A673 (cell line): ENCODE results near the gene ACKR2.

Source experiments
- EZH2 ChIP-seq: fragments of 200-600 bp; sonication (generic); IDR thresholded peaks from 2 replicates; pipeline ENCODE4 v1.6.1; 2017; ENCODE audit warnings: borderline replicate concordance, low read depth, mild to moderate bottlenecking, mixed read lengths, antibody characterized with exemption, low read length; ENCODE audit not compliant: poor library complexity, severe bottlenecking
- TF ChIP-seq, protein P1 (sequence below): fragments of 300-800, 200-600 bp; sonication (generic); conservative IDR thresholded peaks from 2 replicates; pipeline ENCODE4 v1.5.1; 2017; ENCODE audit warnings: low read depth, mild to moderate bottlenecking, antibody characterized with exemption, low read length, moderate library complexity, mixed read lengths

DNA sequence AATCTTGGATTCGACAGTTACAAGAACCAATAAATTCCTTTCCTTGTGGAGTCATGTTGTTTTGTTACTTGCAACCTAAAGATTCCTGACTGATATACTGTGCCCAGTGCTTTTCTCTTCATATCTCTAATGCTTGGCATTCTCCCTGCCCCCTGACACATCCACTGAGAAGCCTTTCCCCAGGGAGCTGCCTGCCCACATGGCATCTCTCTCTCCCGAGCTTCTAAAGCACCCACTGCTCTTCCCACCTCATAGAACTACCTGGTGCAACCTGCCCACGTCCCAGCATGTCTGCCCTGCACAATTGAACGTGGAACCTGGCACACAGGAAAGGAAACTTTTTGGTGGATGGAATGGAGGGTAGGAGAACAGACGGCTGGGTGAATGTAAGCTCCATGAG lies 59.6 kb downstream of the ACKR2 start:
- TF ChIP-seq, protein P1, sequence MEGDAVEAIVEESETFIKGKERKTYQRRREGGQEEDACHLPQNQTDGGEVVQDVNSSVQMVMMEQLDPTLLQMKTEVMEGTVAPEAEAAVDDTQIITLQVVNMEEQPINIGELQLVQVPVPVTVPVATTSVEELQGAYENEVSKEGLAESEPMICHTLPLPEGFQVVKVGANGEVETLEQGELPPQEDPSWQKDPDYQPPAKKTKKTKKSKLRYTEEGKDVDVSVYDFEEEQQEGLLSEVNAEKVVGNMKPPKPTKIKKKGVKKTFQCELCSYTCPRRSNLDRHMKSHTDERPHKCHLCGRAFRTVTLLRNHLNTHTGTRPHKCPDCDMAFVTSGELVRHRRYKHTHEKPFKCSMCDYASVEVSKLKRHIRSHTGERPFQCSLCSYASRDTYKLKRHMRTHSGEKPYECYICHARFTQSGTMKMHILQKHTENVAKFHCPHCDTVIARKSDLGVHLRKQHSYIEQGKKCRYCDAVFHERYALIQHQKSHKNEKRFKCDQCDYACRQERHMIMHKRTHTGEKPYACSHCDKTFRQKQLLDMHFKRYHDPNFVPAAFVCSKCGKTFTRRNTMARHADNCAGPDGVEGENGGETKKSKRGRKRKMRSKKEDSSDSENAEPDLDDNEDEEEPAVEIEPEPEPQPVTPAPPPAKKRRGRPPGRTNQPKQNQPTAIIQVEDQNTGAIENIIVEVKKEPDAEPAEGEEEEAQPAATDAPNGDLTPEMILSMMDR: no peak
- TF ChIP-seq EZH2: no peak
